ENCODE data around the gene RET.

Gene RET

DNA sequence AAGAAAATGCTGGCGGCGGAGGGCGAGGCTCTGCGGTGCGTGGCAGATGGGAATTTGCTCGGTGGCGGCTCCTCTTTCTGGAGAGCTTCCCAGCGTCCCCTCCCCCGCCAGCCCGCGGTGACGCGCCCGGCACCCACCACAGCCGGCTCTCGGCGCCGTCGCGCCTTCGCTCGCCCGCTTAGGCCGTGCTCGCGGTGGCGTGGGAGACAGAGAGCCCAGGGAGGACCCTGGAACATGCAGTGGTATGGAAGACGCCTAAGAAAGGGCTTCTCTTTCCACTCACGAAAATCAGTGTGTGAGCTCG, 60.8 kb downstream of the RET start:
- Histone ChIP-seq H3K4me2 (ENCODE audit: low read length) (peak overlapping the region; percentile 88), H3K79me2 (ENCODE audit: control insufficient read depth, low read length) (peaks cover 49% of the 10 kb centered on the region), H3K27me3 (ENCODE audit: control insufficient read depth, low read length) (no peaks in the 10 kb centered on the region), H3F3A (ENCODE audit: control insufficient read depth, insufficient read depth) (no peaks in the 10 kb centered on the region), H3K36me3 (ENCODE audit: control insufficient read depth, low read length) (peaks cover 3% of the 10 kb centered on the region; the same call in 1 of the 2 replicates), H3K9me3 (ENCODE audit: control insufficient read depth, insufficient read depth, low read length) (no peaks in the 10 kb centered on the region), H3K4me1 (ENCODE audit: control insufficient read depth, low read length) (peaks cover 69% of the 10 kb centered on the region), H3K4me3 (ENCODE audit: low read length) (peak overlapping the region; percentile 94), H3K9me2 (replicated peaks; ENCODE audit: control insufficient read depth, low read length) (no peaks in the 10 kb centered on the region), H3K27ac (ENCODE audit: low read depth, low read length) (peak overlapping the region; percentile 66), H4K20me1 (ENCODE audit: control insufficient read depth, insufficient read depth, low read depth, low read length) (0 out of 2 replicates have a peak, but pooled peaks cover 2% of the 10 kb centered on the region)
- TF ChIP-seq EZH2phosphoT487 (IDR thresholded peaks at IDR 0.05; ENCODE audit: borderline replicate concordance, low read length): no peak
- TF ChIP-seq, protein P1, sequence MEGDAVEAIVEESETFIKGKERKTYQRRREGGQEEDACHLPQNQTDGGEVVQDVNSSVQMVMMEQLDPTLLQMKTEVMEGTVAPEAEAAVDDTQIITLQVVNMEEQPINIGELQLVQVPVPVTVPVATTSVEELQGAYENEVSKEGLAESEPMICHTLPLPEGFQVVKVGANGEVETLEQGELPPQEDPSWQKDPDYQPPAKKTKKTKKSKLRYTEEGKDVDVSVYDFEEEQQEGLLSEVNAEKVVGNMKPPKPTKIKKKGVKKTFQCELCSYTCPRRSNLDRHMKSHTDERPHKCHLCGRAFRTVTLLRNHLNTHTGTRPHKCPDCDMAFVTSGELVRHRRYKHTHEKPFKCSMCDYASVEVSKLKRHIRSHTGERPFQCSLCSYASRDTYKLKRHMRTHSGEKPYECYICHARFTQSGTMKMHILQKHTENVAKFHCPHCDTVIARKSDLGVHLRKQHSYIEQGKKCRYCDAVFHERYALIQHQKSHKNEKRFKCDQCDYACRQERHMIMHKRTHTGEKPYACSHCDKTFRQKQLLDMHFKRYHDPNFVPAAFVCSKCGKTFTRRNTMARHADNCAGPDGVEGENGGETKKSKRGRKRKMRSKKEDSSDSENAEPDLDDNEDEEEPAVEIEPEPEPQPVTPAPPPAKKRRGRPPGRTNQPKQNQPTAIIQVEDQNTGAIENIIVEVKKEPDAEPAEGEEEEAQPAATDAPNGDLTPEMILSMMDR (IDR thresholded peaks at IDR 0.05; ENCODE audit: low read depth, low read length, poor library complexity, severe bottlenecking): peak; percentile 47

DNA sequence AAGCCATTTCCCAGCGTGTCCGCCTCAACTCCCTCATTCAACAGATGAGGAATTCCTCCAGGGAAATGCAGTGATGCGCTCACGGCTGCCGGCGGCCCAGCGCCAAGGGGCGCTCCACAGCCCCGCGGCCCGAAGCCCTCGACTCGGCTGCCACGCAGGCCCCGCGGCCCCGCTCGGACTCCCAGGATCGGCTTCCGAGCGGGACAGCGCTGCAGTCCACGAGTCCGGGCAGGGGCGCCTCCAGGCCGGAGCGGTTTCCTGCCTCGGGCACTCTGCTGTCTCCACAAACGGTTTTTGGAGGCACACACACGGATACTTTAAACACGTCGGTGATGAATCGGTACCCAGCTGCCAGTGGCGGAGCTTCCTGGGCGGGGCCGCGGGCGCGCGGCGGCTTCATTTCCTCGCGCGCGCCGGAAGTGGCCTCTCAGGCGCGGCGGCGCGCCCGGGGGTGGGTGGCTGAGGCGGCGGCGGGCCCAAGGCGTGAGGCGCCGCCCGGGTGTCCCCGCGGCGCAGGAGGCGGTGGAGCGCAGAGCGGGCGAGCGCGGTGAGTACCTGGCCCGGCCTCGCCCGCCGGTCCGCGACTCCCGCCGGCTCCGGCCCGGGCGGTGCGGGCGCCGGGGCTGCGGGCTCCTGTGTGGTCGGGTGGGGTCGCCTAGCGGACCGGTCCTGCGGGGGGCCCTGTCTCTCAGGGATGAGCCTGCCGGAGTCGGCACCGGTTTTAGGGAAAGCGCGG, 61.3 kb downstream of the RET start, which contains the start of gene CSGALNACT2:
TSS of gene CSGALNACT2 (plus strand) at position 425 of the 736 bp plus-strand sequence. CDS start 16,705 bp downstream, outside the sequence.
- peaks cover 54% of the 10 kb centered on the region for H3K79me2 ChIP-seq (ENCODE audit: control insufficient read depth, low read length)
- H3K36me3 ChIP-seq (ENCODE audit: control insufficient read depth, low read length): peaks cover 3% of the 10 kb centered on the region; the same call in 1 of the 2 replicates
- H4K20me1 ChIP-seq (ENCODE audit: control insufficient read depth, insufficient read depth, low read depth, low read length): 0 out of 2 replicates have a peak, but pooled peaks cover 5% of the 10 kb centered on the region
- no peaks in the 10 kb centered on the region for H3K9me2 ChIP-seq (replicated peaks; ENCODE audit: control insufficient read depth, low read length)
- no peaks in the 10 kb centered on the region for H3K27me3 ChIP-seq (ENCODE audit: control insufficient read depth, low read length)
- H3K4me1 ChIP-seq (ENCODE audit: control insufficient read depth, low read length): peaks cover 66% of the 10 kb centered on the region
- peak within 1 kb of the TSS; percentile 88 for H3K4me2 ChIP-seq (ENCODE audit: low read length)
- TF ChIP-seq, protein P1 (IDR thresholded peaks at IDR 0.05; ENCODE audit: low read depth, low read length, poor library complexity, severe bottlenecking): no peak
- TF ChIP-seq EZH2phosphoT487 (IDR thresholded peaks at IDR 0.05; ENCODE audit: borderline replicate concordance, low read length): no peak
- no peaks in the 10 kb centered on the region for H3K9me3 ChIP-seq (ENCODE audit: control insufficient read depth, insufficient read depth, low read length)
- peak within 1 kb of the TSS; percentile 66 for H3K27ac ChIP-seq (ENCODE audit: low read depth, low read length)
- H3F3A ChIP-seq (ENCODE audit: control insufficient read depth, insufficient read depth): 0 out of 2 replicates have a peak, but pooled peaks cover 2% of the 10 kb centered on the region
- peak within 1 kb of the TSS; percentile 94 for H3K4me3 ChIP-seq (ENCODE audit: low read length)

DNA sequence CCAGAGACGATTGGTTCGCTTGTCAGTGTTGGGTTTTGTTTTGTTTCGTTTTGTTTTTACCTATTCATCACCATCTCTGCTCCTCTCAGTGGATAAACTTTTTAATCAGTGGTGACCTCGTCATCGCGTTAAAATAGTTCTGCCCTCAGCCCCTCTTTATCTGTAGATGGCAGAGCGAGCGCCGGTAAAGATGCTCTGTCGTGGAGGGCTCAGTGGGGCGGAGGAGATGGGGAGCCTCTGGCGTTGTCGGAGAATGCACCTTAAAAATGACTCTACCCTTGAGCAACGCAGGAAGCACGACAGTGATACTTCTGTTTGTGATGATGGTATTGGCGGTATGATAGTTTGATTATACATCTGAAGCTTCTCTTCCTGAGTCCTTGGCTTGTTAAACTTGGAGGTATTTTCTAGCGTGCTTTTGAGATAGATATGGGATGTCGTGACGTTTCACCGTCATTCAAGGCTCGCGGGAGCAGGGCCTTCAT, 61.9 kb downstream of the RET start:
- Histone ChIP-seq H3K79me2 (ENCODE audit: control insufficient read depth, low read length) (peaks cover 60% of the 10 kb centered on the region), H3K9me3 (ENCODE audit: control insufficient read depth, insufficient read depth, low read length) (no peaks in the 10 kb centered on the region), H3K36me3 (ENCODE audit: control insufficient read depth, low read length) (peaks cover 3% of the 10 kb centered on the region; the same call in 1 of the 2 replicates), H3K4me2 (ENCODE audit: low read length) (peak overlapping the region; percentile 69), H3F3A (ENCODE audit: control insufficient read depth, insufficient read depth) (0 out of 2 replicates have a peak, but pooled peaks cover 2% of the 10 kb centered on the region), H3K9me2 (replicated peaks; ENCODE audit: control insufficient read depth, low read length) (no peaks in the 10 kb centered on the region), H4K20me1 (ENCODE audit: control insufficient read depth, insufficient read depth, low read depth, low read length) (0 out of 2 replicates have a peak, but pooled peaks cover 5% of the 10 kb centered on the region), H3K27me3 (ENCODE audit: control insufficient read depth, low read length) (no peaks in the 10 kb centered on the region), H3K4me1 (ENCODE audit: control insufficient read depth, low read length) (peaks cover 63% of the 10 kb centered on the region), H3K4me3 (ENCODE audit: low read length) (peak overlapping the region; percentile 94), H3K27ac (ENCODE audit: low read depth, low read length) (peak overlapping the region; percentile 38)
- no peak for TF ChIP-seq EZH2phosphoT487 (IDR thresholded peaks at IDR 0.05; ENCODE audit: borderline replicate concordance, low read length)
- TF ChIP-seq, protein P1 (IDR thresholded peaks at IDR 0.05; ENCODE audit: low read depth, low read length, poor library complexity, severe bottlenecking): no peak

All from DOHH2 (cell line).